SK-N-DZ (cell line): ENCODE measurements around the gene CCL11. TPM values are rescaled to one million over a fixed set of nuclear protein-coding genes. Genes with fewer than 3 reads are reported as not detected.

Experiments used
- DNase-seq: peaks from one replicate; pipeline ENCODE4 v3.0.0-alpha.2; 2015; ENCODE audit warnings: low spot score
- polyA plus RNA-seq, 2 experiments: library from polyadenylated mRNA; depleted of rRNA; stranded (reverse); fragments of >200 nt; gene quantifications; 2 replicates each; pipeline ENCODE4 v1.2.3, GENCODE V29; 2014

CCL11 gene
- polyA plus RNA-seq (2014; cell fraction: cytosol; rRNA removed), result not detected in 2 replicates
- not detected in 2 replicates for polyA plus RNA-seq (2014; cell fraction: nucleus; rRNA removed)

- DNase-seq, result no peak
Observed at GRCh38 chr17:34285286-34285792, at the start of gene CCL11. TSS of gene CCL11 (plus strand) at chr17:34285742. CDS start at chr17:34285809, 67 bp downstream.

GRCh38 chr17:34236281-34236892, 49.2 kb upstream of the CCL11 start:
- DNase-seq, result no peak

DNA sequence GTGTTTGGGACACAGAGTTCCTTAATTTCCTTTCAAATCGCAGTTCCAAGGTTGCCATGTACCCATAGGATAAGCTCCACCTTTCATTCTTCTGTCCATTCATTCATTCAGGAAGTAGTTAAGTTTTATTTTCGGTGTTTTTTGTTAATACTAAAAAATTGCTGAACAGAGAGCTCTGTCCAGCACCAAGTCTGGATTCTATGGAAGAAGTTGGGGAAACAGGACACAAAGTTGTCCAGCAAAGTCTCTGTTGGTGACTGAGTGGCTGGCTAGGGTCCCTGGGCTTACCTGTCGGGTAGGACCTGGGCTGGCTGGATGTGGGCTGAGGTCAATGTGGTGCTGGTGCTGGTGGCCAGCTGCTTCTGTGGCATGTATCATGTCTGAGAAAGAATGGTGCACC, 48.1 kb upstream of the CCL11 start:
- no peak for DNase-seq

GRCh38 chr17:34241062-34241461, 44.5 kb upstream of the CCL11 start:
- no peak for DNase-seq

DNA sequence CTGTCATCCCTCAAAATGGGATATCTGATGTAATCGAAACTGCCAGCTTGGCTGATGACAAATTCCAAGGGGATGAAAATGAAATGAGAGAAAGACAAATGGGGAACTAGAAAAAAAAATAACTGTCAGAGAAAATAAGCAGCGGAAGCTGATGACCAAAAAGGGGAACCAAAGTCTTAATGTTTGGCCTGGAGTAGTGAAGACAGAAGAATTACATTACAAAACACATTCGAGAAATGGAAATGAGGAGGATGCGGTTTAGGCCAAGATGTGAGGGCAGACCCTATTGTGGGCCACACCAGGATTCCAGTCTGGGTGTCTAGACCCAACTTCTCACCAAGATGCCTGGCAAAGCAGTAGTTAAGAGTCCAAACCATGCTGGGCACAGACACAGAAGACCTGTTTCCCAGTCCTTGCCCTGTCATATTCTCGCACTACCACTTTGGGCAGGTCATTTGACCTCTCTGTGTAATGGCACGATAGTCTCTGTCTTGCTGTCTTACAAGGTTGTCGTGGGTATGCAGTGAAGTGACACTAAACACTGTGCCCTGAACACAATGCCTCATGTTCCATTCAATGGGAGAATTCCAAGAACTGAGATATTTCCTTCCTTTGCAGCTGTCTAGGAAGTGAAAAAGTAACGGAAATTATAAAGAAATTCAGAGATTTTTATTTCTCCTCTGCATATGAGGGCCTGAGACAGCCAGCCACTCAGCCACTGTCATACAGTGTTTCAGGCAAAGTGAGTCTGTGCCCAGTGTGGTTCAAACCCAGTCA, 42.8 kb upstream of the CCL11 start:
- DNase-seq, result no peak

DNA sequence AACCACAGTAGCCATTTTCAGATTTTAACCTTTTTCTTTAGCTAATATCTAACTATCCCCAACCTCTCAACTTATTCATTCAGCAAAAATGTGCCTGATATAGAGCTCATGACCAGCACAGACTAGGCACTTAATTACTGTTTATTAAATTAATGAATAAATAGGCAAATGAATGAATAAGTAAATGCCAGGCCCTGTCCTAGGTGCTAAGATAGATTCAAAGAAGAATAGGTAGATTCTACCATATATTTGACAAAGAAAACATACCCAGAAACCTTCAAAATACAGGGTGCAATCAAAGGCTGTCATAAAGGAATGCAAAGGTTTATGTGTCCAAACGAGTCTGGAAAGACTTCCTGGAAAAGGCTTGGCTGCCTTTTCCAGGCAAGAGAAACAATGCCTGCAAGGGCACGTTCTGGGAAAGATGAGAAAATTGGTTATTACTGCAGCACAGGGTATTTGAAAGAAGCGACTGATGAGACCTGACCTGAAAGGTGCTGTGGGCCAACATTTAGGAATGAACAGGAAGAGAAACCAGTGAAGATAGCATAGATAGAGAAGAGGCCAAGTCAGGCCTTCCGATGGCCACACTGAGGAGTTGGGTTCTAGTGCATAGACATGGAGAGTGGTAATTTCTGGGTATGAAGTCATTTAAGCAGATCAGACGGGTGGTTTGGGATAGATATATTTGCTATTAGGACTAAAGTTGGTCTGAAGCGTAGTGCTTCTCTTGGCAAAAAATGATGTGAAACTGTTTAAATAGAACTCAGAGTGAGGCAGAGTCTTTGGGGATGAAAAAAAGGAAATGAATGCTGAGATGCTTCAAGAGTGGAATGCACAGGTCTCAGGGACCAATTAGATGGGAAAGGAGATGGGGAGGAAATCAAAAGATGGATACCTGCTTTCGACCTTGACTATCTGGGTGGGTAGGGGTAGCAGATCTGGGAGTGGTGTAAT, 41.9 kb upstream of the CCL11 start:
- DNase-seq, result no peak

- DNase-seq, result no peak
Observed at GRCh38 chr17:34245351-34245905, 40.1 kb upstream of the CCL11 start.

DNA sequence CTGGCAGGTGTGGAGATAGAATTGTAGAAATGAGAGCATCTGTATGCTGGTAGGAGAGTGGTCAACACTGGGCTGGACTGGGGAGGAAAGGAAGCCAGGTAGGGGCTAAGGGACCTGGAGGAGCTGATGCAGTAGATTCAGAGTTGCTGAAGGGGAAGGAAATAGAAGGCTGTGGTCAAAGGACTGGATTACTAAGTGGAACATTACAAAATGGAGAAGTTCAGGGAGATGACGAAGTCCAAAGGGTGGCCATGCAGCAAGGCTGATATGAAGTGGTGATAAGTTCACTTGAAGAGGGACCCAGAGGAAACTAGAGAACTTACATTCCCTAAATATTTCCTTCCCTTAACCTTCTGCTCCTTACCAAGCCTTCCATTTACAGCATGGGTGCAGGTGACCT, 39.1 kb upstream of the CCL11 start:
- no peak for DNase-seq

- no peak for DNase-seq
Observed at GRCh38 chr17:34246881-34247280, 38.7 kb upstream of the CCL11 start.

DNA sequence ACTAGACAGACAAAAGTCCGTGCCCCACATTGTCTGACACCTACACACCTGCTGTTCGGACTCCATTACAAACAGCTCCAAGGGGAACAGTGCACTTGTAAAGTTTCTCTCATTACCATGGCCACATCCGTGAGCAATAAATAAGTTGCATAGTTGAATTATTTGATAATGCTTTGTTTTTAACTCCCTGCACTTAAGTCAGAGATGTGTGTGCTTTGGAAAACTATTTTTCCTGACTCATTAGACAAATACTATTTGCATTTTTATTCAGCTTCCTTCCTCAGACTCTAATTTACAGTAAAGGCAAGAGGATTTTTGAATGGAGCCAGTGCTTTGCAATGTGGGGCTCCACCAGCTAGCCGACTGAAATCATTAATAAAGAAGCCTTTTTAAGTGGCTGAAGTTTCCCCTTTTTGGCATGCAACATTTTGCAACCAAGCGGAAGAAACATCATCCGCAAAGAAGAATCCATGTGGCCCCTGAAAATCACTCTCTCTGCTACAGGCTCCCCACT, 37.0 kb upstream of the CCL11 start:
- DNase-seq, result no peak

DNA sequence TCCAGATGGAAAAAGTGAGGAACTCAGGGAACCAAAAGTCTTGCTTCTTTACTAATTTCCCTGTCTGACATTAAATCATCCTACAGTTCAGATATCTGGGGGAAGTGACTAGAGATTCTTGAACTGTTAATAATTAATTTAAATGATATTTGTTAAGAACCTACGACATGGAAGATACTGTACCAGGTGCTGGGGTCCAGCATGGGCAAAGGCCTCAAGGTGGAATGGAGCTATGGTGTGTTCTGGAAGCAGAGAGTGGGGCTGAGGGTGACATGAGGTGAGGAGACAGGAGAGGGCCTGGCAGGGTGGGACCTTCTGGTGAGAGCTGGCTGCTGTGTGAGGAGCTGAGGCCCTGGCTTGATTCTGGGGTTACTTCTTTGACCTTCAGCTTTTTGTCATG, 36.5 kb upstream of the CCL11 start:
- no peak for DNase-seq

GRCh38 chr17:34249478-34249877, 36.1 kb upstream of the CCL11 start:
- DNase-seq, result no peak

DNA sequence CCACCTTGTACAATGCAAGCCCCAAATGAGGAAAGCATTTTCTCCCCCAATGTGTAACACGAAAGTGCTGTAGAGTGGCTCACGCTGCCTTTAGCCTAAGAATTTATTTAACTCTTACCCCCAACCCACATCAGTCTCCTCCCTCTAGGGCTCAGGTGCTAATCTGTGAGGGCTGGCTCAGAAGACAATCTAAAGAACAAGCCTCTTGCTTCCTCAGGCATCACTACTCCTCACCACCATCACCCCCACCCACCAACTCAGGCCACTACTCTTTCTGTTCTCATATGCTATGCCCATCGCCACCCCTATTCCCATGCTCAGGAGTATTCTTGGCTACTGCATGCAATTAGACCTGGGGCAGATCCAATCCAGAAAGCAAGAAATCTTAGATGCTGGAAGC, 34.4 kb upstream of the CCL11 start:
- DNase-seq, result no peak

GRCh38 chr17:34252095-34252443, 33.5 kb upstream of the CCL11 start:
- DNase-seq, result no peak

GRCh38 chr17:34252444-34253138, 33.0 kb upstream of the CCL11 start:
- no peak for DNase-seq

DNA sequence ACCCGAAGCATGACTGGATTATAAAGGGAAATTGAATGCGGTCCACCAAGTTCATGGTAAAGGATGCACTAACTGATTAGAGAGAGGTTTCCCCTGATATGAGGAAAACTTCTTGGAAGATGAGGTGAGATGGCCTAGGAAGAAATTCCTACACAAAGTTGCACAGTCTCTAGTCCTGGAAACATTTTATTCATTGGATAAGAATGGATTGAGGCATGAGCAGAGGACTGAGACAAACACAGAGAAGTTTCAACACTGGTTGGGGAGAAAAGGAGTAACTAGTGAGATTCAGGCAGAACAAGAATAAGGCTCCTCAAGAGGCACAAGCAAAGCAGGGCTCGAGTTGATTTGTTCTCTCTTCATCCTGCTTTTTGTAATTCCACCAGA, 32.4 kb upstream of the CCL11 start:
- DNase-seq, result no peak

- DNase-seq, result no peak
Observed at GRCh38 chr17:34254146-34254545, 31.4 kb upstream of the CCL11 start.

GRCh38 chr17:34254651-34255380, 30.7 kb upstream of the CCL11 start, which contains the start of gene CCL2:
TSS of gene CCL2 (plus strand) at chr17:34255285. CDS start at chr17:34255350, 65 bp downstream.
- peak; percentile 19 for DNase-seq

- DNase-seq, result no peak
Observed at GRCh38 chr17:34255381-34255732, 30.2 kb upstream of the CCL11 start.

DNA sequence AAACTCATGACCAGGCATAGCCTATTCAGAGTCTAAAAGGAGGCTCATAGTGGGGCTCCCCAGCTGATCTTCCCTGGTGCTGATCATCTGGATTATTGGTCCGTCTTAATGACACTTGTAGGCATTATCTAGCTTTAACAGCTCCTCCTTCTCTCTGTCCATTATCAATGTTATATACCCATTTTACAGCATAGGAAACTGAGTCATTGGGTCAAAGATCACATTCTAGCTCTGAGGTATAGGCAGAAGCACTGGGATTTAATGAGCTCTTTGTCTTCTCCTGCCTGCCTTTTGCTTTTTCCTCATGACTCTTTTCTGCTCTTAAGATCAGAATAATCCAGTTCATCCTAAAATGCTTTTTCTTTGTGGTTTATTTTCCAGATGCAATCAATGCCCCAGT, 29.7 kb upstream of the CCL11 start:
- DNase-seq, result no peak
